ENCODE results near the gene NIPSNAP3A. TPM values are rescaled to one million over a fixed set of nuclear protein-coding genes. Genes with fewer than 3 reads are reported as not detected.

Gene NIPSNAP3A
- total and polyA plus RNA-seq, 8 donors, result 24.9 to 49.9 (median 45.4) TPM

GRCh38 chr9:104794070-104794469, 46.6 kb downstream of the NIPSNAP3A start:
- H3K36me3 ChIP-seq, result peaks cover 13 to 99% of the 10 kb centered on the region in 2 donors
- DNase-seq (no peak), ATAC-seq (no peak)
- no peak overlapping the region for H3K4me3 ChIP-seq
- no peak overlapping the region for H3K27ac ChIP-seq
- intact Hi-C loops (cut with DNase I), result no loop called here
- H3K4me1 ChIP-seq, result peaks cover 0 to 16% of the 10 kb centered on the region in 2 donors
- no peaks in the 10 kb centered on the region for H3K9me3 ChIP-seq
- TF ChIP-seq CTCF (IDR thresholded peaks at IDR 0.05), result no peak
- no peaks in the 10 kb centered on the region for H3K27me3 ChIP-seq

GRCh38 chr9:104795082-104795481, 47.6 kb downstream of the NIPSNAP3A start:
- Histone ChIP-seq H3K4me1 (peaks cover 0 to 16% of the 10 kb centered on the region in 2 donors), H3K4me3 (no peak overlapping the region), H3K9me3 (no peaks in the 10 kb centered on the region), H3K27me3 (no peaks in the 10 kb centered on the region), H3K36me3 (peaks cover 7 to 97% of the 10 kb centered on the region in 2 donors), H3K27ac (peak overlapping the region in 1 of 2 donors; percentile 26)
- intact Hi-C loops (cut with DNase I), result no loop called here
- ATAC-seq (peak; percentile 56), DNase-seq (no peak)
- no peak for TF ChIP-seq CTCF (IDR thresholded peaks at IDR 0.05)

DNA sequence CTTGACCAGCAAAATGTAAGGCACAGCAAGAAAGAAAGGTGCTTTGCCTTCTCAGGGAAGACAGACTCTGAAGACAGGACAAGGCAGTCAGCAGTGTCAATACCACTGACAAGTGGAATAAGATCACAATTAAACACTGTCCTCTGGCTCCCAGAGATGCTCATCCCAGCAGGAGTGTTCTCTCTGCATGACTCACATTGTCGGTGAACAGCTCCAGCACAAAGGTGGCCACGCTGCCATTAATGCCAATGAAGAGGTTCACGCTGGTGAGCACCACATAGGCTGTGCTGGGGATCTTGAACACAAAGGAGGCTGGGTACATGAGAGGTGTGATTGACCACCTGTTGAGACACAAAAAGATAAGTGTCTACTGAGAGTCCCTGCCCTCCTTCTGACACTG, 48.4 kb downstream of the NIPSNAP3A start:
- peaks cover 3 to 97% of the 10 kb centered on the region in 2 donors for H3K36me3 ChIP-seq
- H3K4me1 ChIP-seq, result peaks cover 0 to 16% of the 10 kb centered on the region in 2 donors
- no peaks in the 10 kb centered on the region for H3K9me3 ChIP-seq
- no peak for DNase-seq
- intact Hi-C loops (cut with DNase I), result no loop called here
- no peak overlapping the region for H3K27ac ChIP-seq
- no peak for ATAC-seq
- no peaks in the 10 kb centered on the region for H3K27me3 ChIP-seq
- H3K4me3 ChIP-seq, result no peak overlapping the region
- TF ChIP-seq CTCF (IDR thresholded peaks at IDR 0.05), result no peak

DNA sequence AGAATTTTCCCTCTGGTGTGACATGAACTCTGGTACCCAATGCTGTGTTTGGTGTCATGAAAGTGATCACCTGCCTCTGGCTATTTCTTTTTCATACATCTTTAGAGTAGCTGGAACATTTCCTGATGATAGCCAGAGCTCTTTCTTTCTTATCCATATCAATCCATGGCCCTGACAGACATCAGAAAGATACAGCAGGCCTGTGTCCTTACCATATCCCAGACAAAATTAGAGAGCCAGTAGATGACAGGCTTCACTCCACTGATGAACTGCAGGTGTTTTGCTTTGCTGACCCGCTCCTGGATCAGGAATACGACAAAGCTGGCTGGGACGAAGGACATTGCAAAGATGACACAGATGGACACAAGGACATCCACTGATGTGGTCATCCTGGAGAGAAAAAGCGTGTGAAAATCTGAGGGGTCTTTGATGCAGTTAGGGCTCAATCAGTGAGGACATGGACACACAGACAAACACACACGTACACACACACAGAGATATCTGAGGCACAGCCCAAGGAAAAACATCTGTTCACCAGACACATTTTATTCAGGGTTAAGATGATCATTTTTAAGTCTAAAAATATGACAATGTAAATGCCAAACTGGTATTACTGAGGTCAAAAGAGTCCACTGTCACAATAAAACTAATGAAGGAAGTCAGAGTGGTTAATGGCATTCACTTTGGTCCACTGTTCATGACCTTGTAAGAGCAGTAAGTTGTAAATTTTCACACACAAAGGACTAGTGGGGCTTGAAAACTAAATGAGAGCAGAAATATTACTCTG, 50.9 kb downstream of the NIPSNAP3A start:
- TF ChIP-seq CTCF (IDR thresholded peaks at IDR 0.05), result no peak
- Histone ChIP-seq H3K36me3 (peaks cover 0 to 97% of the 10 kb centered on the region in 2 donors), H3K27ac (no peak overlapping the region), H3K9me3 (no peaks in the 10 kb centered on the region), H3K4me3 (no peak overlapping the region), H3K4me1 (peaks cover 0 to 16% of the 10 kb centered on the region in 2 donors), H3K27me3 (no peaks in the 10 kb centered on the region)
- ATAC-seq (no peak), DNase-seq (no peak)
- intact Hi-C loops (cut with DNase I), result no loop called here

- no peaks in the 10 kb centered on the region for H3K27me3 ChIP-seq
- intact Hi-C loops (cut with DNase I), result no loop called here
- H3K36me3 ChIP-seq, result peaks cover 0 to 97% of the 10 kb centered on the region in 2 donors
- no peak overlapping the region for H3K27ac ChIP-seq
- no peak overlapping the region for H3K4me3 ChIP-seq
- no peaks in the 10 kb centered on the region for H3K9me3 ChIP-seq
- TF ChIP-seq CTCF (IDR thresholded peaks at IDR 0.05), result no peak
- DNase-seq (no peak), ATAC-seq (no peak)
- peaks cover 0 to 9% of the 10 kb centered on the region in 2 donors for H3K4me1 ChIP-seq
Measured at GRCh38 chr9:104800068-104800785, 52.7 kb downstream of the NIPSNAP3A start.
